ENCODE measurements around the gene PCDHGA10. TPM values are rescaled to one million over a fixed set of nuclear protein-coding genes. Genes with fewer than 3 reads are reported as not detected.
"Not testable (repeated sequence)": the region's sequence is repeated elsewhere in the genome, so short reads cannot be mapped to it uniquely, and the experiment has no call there.

The PCDHGA10 gene
- total and polyA plus RNA-seq, 5 experiments from 2014 or later, result 0.31 to 0.41 TPM; not detected in 3

DNA sequence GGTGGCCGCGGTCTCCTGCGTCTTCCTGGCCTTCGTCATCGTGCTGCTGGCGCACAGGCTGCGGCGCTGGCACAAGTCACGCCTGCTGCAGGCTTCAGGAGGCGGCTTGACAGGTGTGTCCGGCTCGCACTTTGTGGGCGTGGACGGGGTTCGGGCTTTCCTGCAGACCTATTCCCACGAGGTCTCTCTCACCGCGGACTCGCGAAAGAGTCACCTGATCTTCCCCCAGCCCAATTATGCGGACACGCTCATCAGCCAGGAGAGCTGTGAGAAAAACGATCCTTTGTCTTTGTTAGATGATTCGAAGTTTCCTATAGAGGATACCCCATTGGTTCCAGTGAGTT is 2.5 kb downstream of the PCDHGA10 start:
- Mint-ChIP-seq H3K4me3 (peak overlapping the region in 6 of 10 donors; percentile 14 to 49 (median 31)), H3K4me1 (peaks cover 9 to 24% (median 17%) of the 10 kb centered on the region in 4 donors), H3K27me3 (peaks cover 48 to 74% (median 63%) of the 10 kb centered on the region in 5 donors), H3K9me3 (peaks cover 0 to 64% (median 35%) of the 10 kb centered on the region in 9 donors), H3K36me3 (peaks cover 21 to 41% (median 25%) of the 10 kb centered on the region in 3 donors)
- H3K27ac Mint-ChIP-seq, POLR2A ChIA-PET, DNase-seq, ATAC-seq: not testable (repeated sequence)

DNA sequence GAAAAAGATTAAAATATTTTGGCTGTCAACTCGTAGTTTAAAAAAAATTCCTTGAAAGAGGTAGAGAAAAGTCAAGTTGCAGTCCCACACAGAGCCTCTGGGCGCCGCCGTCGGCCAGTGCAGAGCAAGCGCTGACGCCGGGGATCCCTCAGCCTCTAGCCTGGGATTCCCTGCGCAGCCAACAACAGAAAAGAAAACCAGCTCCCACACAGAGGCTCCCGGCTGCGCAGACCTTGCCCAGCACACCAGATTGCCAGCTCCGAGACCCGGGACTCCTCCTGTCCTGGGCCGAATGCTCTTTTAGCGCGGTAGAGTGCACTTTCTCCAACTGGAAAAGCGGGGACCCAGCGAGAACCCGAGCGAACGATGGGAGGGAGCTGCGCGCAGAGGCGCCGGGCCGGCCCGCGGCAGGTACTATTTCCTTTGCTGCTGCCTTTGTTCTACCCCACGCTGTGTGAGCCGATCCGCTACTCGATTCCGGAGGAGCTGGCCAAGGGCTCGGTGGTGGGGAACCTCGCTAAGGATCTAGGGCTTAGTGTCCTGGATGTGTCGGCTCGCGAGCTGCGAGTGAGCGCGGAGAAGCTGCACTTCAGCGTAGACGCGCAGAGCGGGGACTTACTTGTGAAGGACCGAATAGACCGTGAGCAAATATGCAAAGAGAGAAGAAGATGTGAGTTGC is 4.8 kb downstream of the PCDHGA10 start, which contains the start of gene PCDHGB7:
Gene PCDHGB7 (plus strand): TSS at position 184 of the 679 bp plus-strand sequence. CDS start 183 bp downstream, at position 367.
- H3K4me3 Mint-ChIP-seq, result peak within 1 kb of the TSS; percentile 49 to 80 (median 70)
- H3K9me3 Mint-ChIP-seq, result peaks cover 0 to 85% (median 36%) of the 10 kb centered on the region in 9 donors
- peak in 8 of 10 donors; percentile 19 to 39 (median 28) for DNase-seq
- H3K4me1 Mint-ChIP-seq, result peaks cover 9 to 28% (median 19%) of the 10 kb centered on the region in 4 donors
- H3K36me3 Mint-ChIP-seq, result peaks cover 36 to 54% (median 38%) of the 10 kb centered on the region in 3 donors
- H3K27ac Mint-ChIP-seq, result peak within 1 kb of the TSS in 5 of 10 donors; percentile 7 to 80 (median 53)
- H3K27me3 Mint-ChIP-seq, result peaks cover 51 to 90% (median 72%) of the 10 kb centered on the region in 5 donors
- POLR2A ChIA-PET, result not testable (repeated sequence)
- peak; percentile 38 to 65 for ATAC-seq

DNA sequence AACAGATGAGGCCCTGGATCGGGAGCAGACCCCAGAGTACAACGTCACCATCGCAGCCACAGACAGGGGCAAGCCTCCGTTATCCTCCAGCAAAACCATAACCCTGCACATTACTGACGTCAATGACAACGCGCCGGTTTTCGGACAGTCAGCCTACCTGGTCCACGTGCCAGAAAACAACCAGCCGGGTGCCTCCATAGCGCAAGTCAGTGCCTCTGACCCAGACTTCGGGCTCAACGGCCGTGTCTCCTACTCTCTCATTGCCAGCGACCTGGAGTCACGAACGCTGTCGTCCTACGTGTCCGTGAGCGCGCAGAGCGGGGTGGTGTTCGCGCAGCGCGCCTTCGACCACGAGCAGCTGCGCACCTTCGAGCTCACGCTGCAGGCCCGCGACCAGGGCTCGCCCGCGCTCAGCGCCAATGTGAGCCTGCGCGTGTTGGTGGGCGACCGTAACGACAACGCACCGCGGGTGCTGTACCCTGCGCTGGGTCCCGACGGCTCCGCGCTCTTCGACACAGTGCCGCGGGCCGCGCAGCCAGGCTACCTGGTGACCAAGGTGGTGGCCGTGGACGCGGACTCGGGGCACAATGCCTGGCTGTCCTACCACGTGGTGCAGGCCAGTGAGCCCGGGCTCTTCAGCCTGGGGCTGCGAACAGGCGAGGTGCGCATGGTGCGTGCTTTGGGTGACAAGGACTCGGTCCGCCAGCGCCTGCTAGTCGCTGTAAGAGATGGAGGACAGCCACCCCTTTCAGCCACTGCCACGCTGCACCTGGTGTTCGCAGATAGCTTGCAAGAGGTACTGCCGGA is 6.5 kb downstream of the PCDHGA10 start:
- Mint-ChIP-seq H3K4me1 (peaks cover 0 to 19% (median 8%) of the 10 kb centered on the region in 4 donors), H3K9me3 (peaks cover 0 to 85% (median 39%) of the 10 kb centered on the region in 9 donors), H3K36me3 (peaks cover 36 to 61% (median 36%) of the 10 kb centered on the region in 3 donors), H3K4me3 (peak overlapping the region in 4 of 10 donors; percentile 23 to 67 (median 44)), H3K27me3 (peaks cover 46 to 90% (median 68%) of the 10 kb centered on the region in 5 donors), H3K27ac (peak overlapping the region in 4 of 10 donors; percentile 7 to 90 (median 62))
- POLR2A ChIA-PET, result no interaction called here
- DNase-seq (no peak), ATAC-seq (no peak)

DNA sequence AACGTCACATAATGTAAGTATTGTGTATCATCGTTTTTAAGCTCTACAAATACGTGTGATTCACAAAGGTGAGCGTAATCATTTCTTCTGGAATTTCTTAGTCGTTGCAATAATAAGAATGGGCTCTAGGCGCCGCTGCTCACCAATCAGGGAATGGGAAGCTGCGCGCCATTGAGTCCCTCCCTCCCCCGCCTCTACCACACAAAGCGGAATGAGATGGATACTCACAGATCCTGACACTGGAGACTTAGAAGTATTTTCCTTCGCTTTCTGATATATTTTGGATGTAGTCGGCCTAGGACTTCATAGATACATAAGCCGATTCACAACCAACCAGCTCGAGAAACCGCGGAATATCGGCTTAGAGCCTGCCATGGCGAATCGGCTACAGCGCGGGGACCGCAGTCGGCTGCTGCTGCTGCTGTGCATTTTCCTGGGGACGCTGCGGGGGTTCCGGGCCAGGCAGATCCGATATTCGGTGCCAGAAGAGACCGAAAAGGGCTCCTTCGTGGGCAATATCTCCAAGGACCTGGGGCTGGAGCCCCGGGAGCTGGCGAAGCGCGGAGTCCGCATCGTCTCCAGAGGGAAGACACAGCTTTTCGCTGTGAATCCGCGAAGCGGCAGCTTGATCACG is 8.2 kb downstream of the PCDHGA10 start, which contains the start of gene PCDHGA11:
Gene PCDHGA11 (plus strand): TSS at position 197 of the 634 bp plus-strand sequence. CDS start 177 bp downstream, at position 374.
- H3K9me3 Mint-ChIP-seq, result peaks cover 0 to 86% (median 36%) of the 10 kb centered on the region in 9 donors
- ATAC-seq (peak; percentile 39 to 49), DNase-seq (peak in 4 of 10 donors; percentile 20 to 42 (median 34))
- peaks cover 0 to 17% (median 5%) of the 10 kb centered on the region in 4 donors for H3K4me1 Mint-ChIP-seq
- peaks cover 46 to 90% (median 68%) of the 10 kb centered on the region in 5 donors for H3K27me3 Mint-ChIP-seq
- peak within 1 kb of the TSS; percentile 50 to 85 (median 76) for H3K4me3 Mint-ChIP-seq
- H3K36me3 Mint-ChIP-seq, result peaks cover 31 to 54% (median 35%) of the 10 kb centered on the region in 3 donors
- peak within 1 kb of the TSS in 2 of 10 donors; percentile 64 to 93 for H3K27ac Mint-ChIP-seq
- POLR2A ChIA-PET, result no interaction called here

DNA sequence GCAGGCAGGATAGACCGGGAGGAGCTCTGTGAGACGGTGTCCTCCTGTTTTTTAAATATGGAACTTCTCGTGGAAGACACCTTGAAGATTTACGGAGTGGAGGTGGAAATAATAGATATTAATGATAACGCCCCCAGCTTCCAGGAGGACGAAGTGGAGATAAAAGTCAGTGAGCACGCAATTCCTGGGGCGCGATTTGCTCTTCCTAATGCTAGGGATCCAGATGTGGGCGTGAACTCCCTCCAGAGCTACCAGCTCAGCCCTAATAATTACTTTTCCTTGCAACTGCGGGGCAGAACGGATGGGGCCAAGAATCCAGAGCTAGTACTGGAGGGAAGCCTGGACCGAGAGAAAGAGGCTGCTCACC is 8.7 kb downstream of the PCDHGA10 start:
- H3K4me3 Mint-ChIP-seq, result peak overlapping the region; percentile 50 to 85 (median 74)
- H3K27ac Mint-ChIP-seq, result peak overlapping the region in 2 of 10 donors; percentile 64 to 93
- ATAC-seq (no peak), DNase-seq (no peak)
- H3K9me3 Mint-ChIP-seq, result peaks cover 0 to 86% (median 36%) of the 10 kb centered on the region in 9 donors
- peaks cover 31 to 58% (median 35%) of the 10 kb centered on the region in 3 donors for H3K36me3 Mint-ChIP-seq
- peaks cover 44 to 90% (median 69%) of the 10 kb centered on the region in 5 donors for H3K27me3 Mint-ChIP-seq
- POLR2A ChIA-PET, result no interaction called here
- H3K4me1 Mint-ChIP-seq, result peaks cover 0 to 17% (median 5%) of the 10 kb centered on the region in 4 donors

DNA sequence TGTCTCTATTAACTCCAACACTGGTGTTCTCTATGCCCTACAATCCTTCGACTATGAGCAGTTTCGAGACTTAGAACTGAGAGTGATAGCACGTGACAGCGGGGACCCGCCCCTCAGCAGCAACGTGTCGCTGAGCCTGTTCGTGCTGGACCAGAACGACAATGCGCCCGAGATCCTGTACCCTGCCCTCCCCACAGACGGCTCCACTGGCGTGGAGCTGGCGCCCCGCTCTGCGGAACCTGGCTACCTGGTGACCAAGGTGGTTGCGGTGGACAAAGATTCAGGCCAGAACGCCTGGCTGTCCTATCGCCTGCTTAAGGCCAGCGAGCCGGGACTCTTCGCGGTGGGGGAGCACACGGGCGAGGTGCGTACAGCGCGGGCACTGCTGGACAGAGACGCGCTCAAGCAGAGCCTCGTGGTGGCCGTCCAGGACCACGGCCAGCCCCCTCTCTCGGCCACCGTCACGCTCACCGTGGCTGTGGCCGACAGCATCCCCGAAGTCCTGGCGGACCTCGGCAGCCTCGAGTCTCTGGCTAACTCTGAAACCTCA is 10.0 kb downstream of the PCDHGA10 start:
- Mint-ChIP-seq H3K4me1 (peaks cover 0 to 14% (median 5%) of the 10 kb centered on the region in 4 donors), H3K27me3 (peaks cover 49 to 91% (median 73%) of the 10 kb centered on the region in 5 donors), H3K36me3 (peaks cover 30 to 64% (median 35%) of the 10 kb centered on the region in 3 donors), H3K9me3 (peaks cover 0 to 87% (median 36%) of the 10 kb centered on the region in 9 donors), H3K27ac (peak overlapping the region in 1 of 10 donors; percentile 40), H3K4me3 (peak overlapping the region in 1 of 10 donors; percentile 42)
- DNase-seq (no peak), ATAC-seq (no peak)
- POLR2A ChIA-PET, result no interaction called here

DNA sequence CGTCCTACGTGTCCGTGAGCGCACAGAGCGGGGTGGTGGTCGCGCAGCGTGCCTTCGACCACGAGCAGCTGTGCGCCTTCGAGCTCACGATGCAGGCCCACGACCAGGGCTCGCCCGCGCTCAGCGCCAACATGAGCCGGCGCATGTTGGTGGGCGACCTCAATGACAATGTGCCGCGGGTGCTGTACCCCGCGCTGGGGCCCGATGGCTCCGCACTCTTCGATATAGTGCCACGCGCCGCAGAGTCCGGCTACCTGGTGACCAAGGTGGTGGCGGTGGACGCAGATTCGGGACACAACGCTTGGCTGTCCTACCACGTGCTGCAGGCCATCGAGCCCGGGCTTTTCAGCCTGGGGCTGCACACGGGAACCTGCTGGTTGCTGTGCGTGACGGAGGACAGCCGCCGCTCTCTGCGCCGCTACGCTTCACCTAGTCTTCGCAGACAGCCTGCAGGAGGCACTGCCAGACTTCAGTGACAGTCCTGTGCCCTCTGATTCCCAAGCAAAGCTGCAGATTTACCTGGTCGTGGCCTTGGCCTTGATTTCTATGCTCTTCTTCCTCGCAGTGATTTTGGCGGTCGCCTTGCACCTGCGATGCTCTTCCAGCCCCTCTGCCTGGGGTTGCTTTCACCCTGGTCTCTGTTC is 15.1 kb downstream of the PCDHGA10 start:
- Mint-ChIP-seq H3K27ac (no peak overlapping the region), H3K27me3 (peaks cover 46 to 82% (median 59%) of the 10 kb centered on the region in 5 donors), H3K4me3 (peak overlapping the region in 1 of 10 donors; percentile 56), H3K36me3 (peaks cover 18 to 57% (median 28%) of the 10 kb centered on the region in 3 donors), H3K4me1 (peaks cover 3 to 9% (median 7%) of the 10 kb centered on the region in 4 donors), H3K9me3 (peaks cover 16 to 77% (median 30%) of the 10 kb centered on the region in 9 donors)
- POLR2A ChIA-PET, result no interaction called here
- DNase-seq (no peak), ATAC-seq (no peak)

DNA sequence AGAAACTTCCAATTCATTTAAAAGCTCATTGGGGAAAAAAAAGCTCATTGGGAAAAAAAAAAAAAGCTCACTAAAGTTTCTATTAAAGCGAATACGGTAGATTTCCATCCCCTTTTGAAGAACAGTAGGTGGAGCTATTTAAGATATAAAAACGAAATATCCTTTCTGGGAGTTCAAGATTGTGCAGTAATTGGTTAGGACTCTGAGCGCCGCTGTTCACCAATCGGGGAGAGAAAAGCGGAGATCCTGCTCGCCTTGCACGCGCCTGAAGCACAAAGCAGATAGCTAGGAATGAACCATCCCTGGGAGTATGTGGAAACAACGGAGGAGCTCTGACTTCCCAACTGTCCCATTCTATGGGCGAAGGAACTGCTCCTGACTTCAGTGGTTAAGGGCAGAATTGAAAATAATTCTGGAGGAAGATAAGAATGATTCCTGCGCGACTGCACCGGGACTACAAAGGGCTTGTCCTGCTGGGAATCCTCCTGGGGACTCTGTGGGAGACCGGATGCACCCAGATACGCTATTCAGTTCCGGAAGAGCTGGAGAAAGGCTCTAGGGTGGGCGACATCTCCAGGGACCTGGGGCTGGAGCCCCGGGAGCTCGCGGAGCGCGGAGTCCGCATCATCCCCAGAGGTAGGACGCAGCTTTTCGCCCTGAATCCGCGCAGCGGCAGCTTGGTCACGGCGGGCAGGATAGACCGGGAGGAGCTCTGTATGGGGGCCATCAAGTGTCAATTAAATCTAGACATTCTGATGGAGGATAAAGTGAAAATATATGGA is 17.7 kb downstream of the PCDHGA10 start, which contains the start of gene PCDHGA12:
Gene PCDHGA12 (plus strand): TSS at position 176 of the 782 bp plus-strand sequence. CDS start 253 bp downstream, at position 429.
- Mint-ChIP-seq H3K4me3 (peak within 1 kb of the TSS; percentile 42 to 81 (median 70)), H3K4me1 (peaks cover 3 to 9% (median 7%) of the 10 kb centered on the region in 4 donors), H3K9me3 (peaks cover 16 to 79% (median 34%) of the 10 kb centered on the region in 9 donors), H3K27me3 (peaks cover 45 to 81% (median 57%) of the 10 kb centered on the region in 5 donors), H3K36me3 (peaks cover 22 to 63% (median 35%) of the 10 kb centered on the region in 3 donors), H3K27ac (peak within 1 kb of the TSS in 3 of 10 donors; percentile 25 to 87 (median 61))
- no peak for DNase-seq
- ATAC-seq, result peak in 1 of 2 donors; percentile 57
- POLR2A ChIA-PET, result no interaction called here

DNA sequence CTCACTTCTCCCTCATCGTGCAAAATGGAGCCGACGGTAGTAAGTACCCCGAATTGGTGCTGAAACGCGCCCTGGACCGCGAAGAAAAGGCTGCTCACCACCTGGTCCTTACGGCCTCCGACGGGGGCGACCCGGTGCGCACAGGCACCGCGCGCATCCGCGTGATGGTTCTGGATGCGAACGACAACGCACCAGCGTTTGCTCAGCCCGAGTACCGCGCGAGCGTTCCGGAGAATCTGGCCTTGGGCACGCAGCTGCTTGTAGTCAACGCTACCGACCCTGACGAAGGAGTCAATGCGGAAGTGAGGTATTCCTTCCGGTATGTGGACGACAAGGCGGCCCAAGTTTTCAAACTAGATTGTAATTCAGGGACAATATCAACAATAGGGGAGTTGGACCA is 18.5 kb downstream of the PCDHGA10 start:
- POLR2A ChIA-PET, result no interaction called here
- Mint-ChIP-seq H3K4me1 (peaks cover 3 to 9% (median 7%) of the 10 kb centered on the region in 4 donors), H3K27ac (peak overlapping the region in 1 of 10 donors; percentile 87), H3K27me3 (peaks cover 42 to 81% (median 57%) of the 10 kb centered on the region in 5 donors), H3K36me3 (peaks cover 22 to 58% (median 31%) of the 10 kb centered on the region in 3 donors), H3K9me3 (peaks cover 14 to 74% (median 36%) of the 10 kb centered on the region in 9 donors), H3K4me3 (peak overlapping the region in 9 of 10 donors; percentile 4 to 81 (median 59))
- ATAC-seq (peak in 1 of 2 donors; percentile 17), DNase-seq (no peak)

DNA sequence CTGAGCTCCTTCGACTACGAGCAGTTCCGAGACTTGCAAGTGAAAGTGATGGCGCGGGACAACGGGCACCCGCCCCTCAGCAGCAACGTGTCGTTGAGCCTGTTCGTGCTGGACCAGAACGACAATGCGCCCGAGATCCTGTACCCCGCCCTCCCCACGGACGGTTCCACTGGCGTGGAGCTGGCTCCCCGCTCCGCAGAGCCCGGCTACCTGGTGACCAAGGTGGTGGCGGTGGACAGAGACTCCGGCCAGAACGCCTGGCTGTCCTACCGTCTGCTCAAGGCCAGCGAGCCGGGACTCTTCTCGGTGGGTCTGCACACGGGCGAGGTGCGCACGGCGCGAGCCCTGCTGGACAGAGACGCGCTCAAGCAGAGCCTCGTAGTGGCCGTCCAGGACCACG is 19.5 kb downstream of the PCDHGA10 start:
- peaks cover 33 to 81% (median 59%) of the 10 kb centered on the region in 5 donors for H3K27me3 Mint-ChIP-seq
- DNase-seq, ATAC-seq, POLR2A ChIA-PET, H3K4me1 Mint-ChIP-seq: not testable (repeated sequence)
- H3K27ac Mint-ChIP-seq, result peak overlapping the region in 1 of 10 donors; percentile 87
- H3K36me3 Mint-ChIP-seq, result peaks cover 22 to 53% (median 37%) of the 10 kb centered on the region in 3 donors
- H3K4me3 Mint-ChIP-seq, result peak overlapping the region in 1 of 10 donors; percentile 66
- H3K9me3 Mint-ChIP-seq, result peaks cover 12 to 63% (median 36%) of the 10 kb centered on the region in 9 donors
